GM12878 (cell line): ENCODE results near the gene RBPJ. TPM values are rescaled to one million over a fixed set of nuclear protein-coding genes. Genes with fewer than 3 reads are reported as not detected.

Experiments
- ATAC-seq: fragments of 200-7000 bp; cut with Tn5 transposase; 3 replicates; pipeline ENCODE4 v1.9.1; 2020; ENCODE audit warnings: mild to moderate bottlenecking, moderate library complexity
- BruUV-seq: library from RNA; stranded (reverse); fragments of 400-500 nt; replicated peaks from 2 replicates; lab custom pipeline; 2021; lab: Mats Ljungman, UMichigan
- CTCF ChIA-PET: fragments of 300-600 bp; sonication (Branson Sonifier 250); formaldehyde crosslinking; extraction: SDS; loops from one replicate; lab custom pipeline; 2021; ENCODE audit warnings: inconsistent platforms; lab: Yijun Ruan, JAX
- POLR2A ChIA-PET: fragments of 350-600 bp; formaldehyde crosslinking; extraction: SDS; loops from one replicate; lab custom pipeline; 2021; ENCODE audit warnings: inconsistent platforms; lab: Charles Lee
- RAD21 ChIA-PET: fragments of 300-600 bp; sonication (Branson Sonifier 250); formaldehyde crosslinking; loops from one replicate; lab custom pipeline; 2023; ENCODE audit warnings: antibody characterized with exemption; ENCODE audit not compliant: unreplicated experiment; lab: Charles Lee
- SMC1A ChIA-PET: fragments of 300-600 bp; sonication (Branson Sonifier 250); formaldehyde crosslinking; loops from one replicate; lab custom pipeline; 2023; ENCODE audit not compliant: unreplicated experiment, uncharacterized antibody; lab: Charles Lee
- DNase-seq: peaks from one replicate; pipeline ENCODE4 v3.0.0-alpha.2; 2011; ENCODE audit warnings: low read depth, low spot score
- FAIRE-seq: peaks from 3 replicates; lab custom pipeline; 2011; peaks lifted over from hg19 to GRCh38; lab: Jason Lieb, UNC
- H2AFZ ChIP-seq: 2 replicates; pipeline ENCODE4 v1.6.0; 2011; ENCODE audit warnings: low read depth, low read length, control low read depth; ENCODE audit not compliant: control insufficient read depth
- H3K27ac ChIP-seq: 2 replicates; pipeline ENCODE4 v1.5.1; 2011; ENCODE audit warnings: control low read depth; ENCODE audit not compliant: control insufficient read depth, insufficient read depth
- H3K27me3 ChIP-seq, 2 experiments: replicated peaks in 1 of 2; 2 replicates each; pipeline versions ENCODE4 v1.6.0 to v1.6.1; 2011; ENCODE audit warnings: low read length in 1 of 2; ENCODE audit not compliant: control insufficient read depth in 2 of 2, insufficient read depth in 2 of 2
- H3K36me3 ChIP-seq, 2 experiments: 2 replicates each; pipeline ENCODE4 v1.5.1; 2011; ENCODE audit warnings: low read length in 1 of 2; ENCODE audit not compliant: control insufficient read depth in 2 of 2, insufficient read depth in 2 of 2
- H3K4me1 ChIP-seq: 2 replicates; pipeline ENCODE4 v1.6.1; 2011; ENCODE audit warnings: mild to moderate bottlenecking, low read length, moderate library complexity, mixed read lengths; ENCODE audit not compliant: control insufficient read depth, insufficient read depth
- H3K4me2 ChIP-seq: 2 replicates; pipeline ENCODE4 v1.6.0; 2011; ENCODE audit warnings: control low read depth; ENCODE audit not compliant: control insufficient read depth, insufficient read depth
- H3K4me3 ChIP-seq: fragments of 200-600 bp; sonication (generic); 2 replicates; pipeline ENCODE4 v1.5.1; 2016
- H3K79me2 ChIP-seq: 2 replicates; pipeline ENCODE4 v1.6.0; 2011; ENCODE audit warnings: low read length; ENCODE audit not compliant: control insufficient read depth, insufficient read depth
- H3K9ac ChIP-seq: 2 replicates; pipeline ENCODE4 v1.8.0; 2011; ENCODE audit warnings: low read length, control low read depth, mixed read lengths; ENCODE audit not compliant: control insufficient read depth, insufficient read depth
- H3K9me3 ChIP-seq: replicated peaks from 3 replicates; pipeline ENCODE4 v1.5.1; 2011; ENCODE audit warnings: mild to moderate bottlenecking, low read length; ENCODE audit not compliant: control insufficient read depth, insufficient read depth
- H4K20me1 ChIP-seq: 2 replicates; pipeline ENCODE4 v1.6.0; 2011; ENCODE audit not compliant: control insufficient read depth, insufficient read depth
- BCL11A ChIP-seq: IDR thresholded peaks from 2 replicates; pipeline ENCODE4 v1.6.1; 2011; ENCODE audit warnings: low read depth, low read length
- CREM ChIP-seq: IDR thresholded peaks from 2 replicates; pipeline ENCODE4 v1.6.1; 2014; ENCODE audit warnings: antibody characterized with exemption, low read depth
- HDAC2 ChIP-seq: fragments of 200-600 bp; sonication (generic); IDR thresholded peaks from 2 replicates; pipeline ENCODE4 v1.6.1; 2017
- MYC ChIP-seq: IDR thresholded peaks from 2 replicates; pipeline ENCODE4 v1.6.1; 2011; ENCODE audit warnings: mild to moderate bottlenecking, low read length, moderate library complexity, inconsistent platforms; ENCODE audit not compliant: insufficient read depth, insufficient replicate concordance, insufficient read length, severe bottlenecking
- NFYA ChIP-seq: IDR thresholded peaks from 2 replicates; pipeline ENCODE4 v1.6.1; 2011; ENCODE audit warnings: low read depth, mild to moderate bottlenecking, low read length, improper control_type of control experiment, borderline replicate concordance
- NRF1 ChIP-seq: conservative IDR thresholded peaks from 2 replicates; pipeline ENCODE4 v1.6.1; 2011; ENCODE audit warnings: mild to moderate bottlenecking, low read depth, low read length, improper control_type of control experiment
- PAX5 ChIP-seq: IDR thresholded peaks from 2 replicates; pipeline ENCODE4 v1.6.1; 2011; ENCODE audit warnings: low read depth, low read length, borderline replicate concordance
- RBBP5 ChIP-seq: fragments of 200-600 bp; sonication (generic); conservative IDR thresholded peaks from 2 replicates; pipeline ENCODE4 v1.6.1; 2016
- RFX5 ChIP-seq: IDR thresholded peaks from 2 replicates; pipeline ENCODE4 v1.6.1; 2011; ENCODE audit warnings: low read depth, low read length, improper control_type of control experiment
- RUNX3 ChIP-seq: IDR thresholded peaks from 2 replicates; pipeline ENCODE4 v1.6.1; 2012; ENCODE audit warnings: low read length, inconsistent platforms
- SPI1 ChIP-seq: IDR thresholded peaks from 2 replicates; pipeline ENCODE4 v1.6.1; 2011; ENCODE audit warnings: low read depth, mild to moderate bottlenecking, low read length, moderate library complexity, borderline replicate concordance; ENCODE audit not compliant: insufficient read depth
- YBX1 ChIP-seq: fragments of 450-650 bp; IDR thresholded peaks from 2 replicates; pipeline ENCODE4 v1.6.1; 2016; ENCODE audit warnings: antibody characterized with exemption
- WGBS: methylation state at CpG from one replicate; pipeline ENCODE4 v1.1.6; 2016; ENCODE audit warnings: low lambda C conversion rate; ENCODE audit not compliant: insufficient replicate concordance, insufficient coverage; ENCODE audit errors: missing lambda C conversion rate; 5-methylcytosine and 5-hydroxymethylcytosine counted together
- in situ Hi-C: fragments of 300-500 bp; cut with MboI; formaldehyde crosslinking; loops from 9 replicates; pipeline ENCODE4 v1.14.3; 2018; ENCODE audit warnings: mixed read lengths
- intact Hi-C: fragments of 100-400 bp; cut with micrococcal nuclease; formaldehyde crosslinking; loops from one replicate; pipeline ENCODE4 v1.14.2; 2022; ENCODE audit not compliant: unreplicated experiment
- polyA plus RNA-seq, 11 experiments: library from polyadenylated mRNA; depleted of rRNA in 4 of 11; unstranded in 6 of 11; stranded (reverse) in 5 of 11; fragments of >200 nt; fragmentation: Nextera tagmentation in 4 of 11; fragmentation: Illumina TruSeq in 1 of 11; extraction: Ambion mirVana in 4 of 11; extraction: Trizol in 1 of 11; gene quantifications; 1 replicate in 1 of 11; 2 replicates in 10 of 11; pipeline versions ENCODE4 v1.2.1 to v1.2.3, GENCODE V29; 2011 to 2016; ENCODE audit warnings: inconsistent platforms in 2 of 11, missing spikeins in 2 of 11, low read depth in 1 of 11
- total RNA-seq, 4 experiments: library from RNA; depleted of rRNA in 3 of 4; stranded (reverse); fragments of >200 nt in 3 of 4; fragmentation: Illumina TruSeq in 1 of 4; extraction: Trizol in 1 of 4; gene quantifications; 2 replicates each; pipeline versions ENCODE4 v1.2.1 to v1.2.3, GENCODE V29; 2013 to 2021
- TF ChIP-seq, protein P1 (sequence below): fragments of 450-650 bp; IDR thresholded peaks from 2 replicates; pipeline ENCODE4 v1.6.1; 2017; ENCODE audit warnings: mild to moderate bottlenecking

The RBPJ gene
- total and polyA plus RNA-seq, 10 of the 15 experiments (the other 5 are each of a cell fraction or from before 2014, with no cell fraction given), result 24.5 to 87.6 (median 41.6) TPM

DNA sequence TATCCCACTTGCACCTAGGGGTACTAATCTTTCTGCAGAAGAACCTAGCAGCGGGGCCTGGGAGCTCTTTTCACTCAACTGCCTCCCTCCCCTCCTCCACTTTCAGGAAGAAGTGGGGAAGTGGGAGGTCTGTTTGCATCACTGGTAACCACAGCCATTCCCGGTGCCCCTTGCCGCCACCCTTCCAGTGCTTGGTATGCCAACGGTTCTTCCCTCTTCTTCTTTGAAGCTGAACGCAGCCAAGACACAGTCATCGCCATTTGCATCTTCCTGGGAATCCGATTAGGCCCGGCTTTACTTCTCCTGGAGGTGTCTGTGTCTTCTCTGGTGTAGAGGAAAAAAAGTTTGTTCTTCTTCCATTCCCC, 47.2 kb upstream of the RBPJ start:
- Histone ChIP-seq H4K20me1 (no peaks in the 10 kb centered on the region), H3K27ac (no peak overlapping the region), H3K4me1 (peaks cover 5% of the 10 kb centered on the region), H3K9me3 (no peaks in the 10 kb centered on the region), H3K36me3 (no peaks in the 10 kb centered on the region), H3K27me3 (no peaks in the 10 kb centered on the region; a peak in 1 of 4 replicates), H2AFZ (peak overlapping the region; percentile 15; the same call in 1 of the 2 replicates), H3K9ac (no peak overlapping the region), H3K4me3 (no peak overlapping the region), H3K79me2 (no peaks in the 10 kb centered on the region), H3K4me2 (no peak overlapping the region)
- no peak for TF ChIP-seq NFYA
- TF ChIP-seq RBBP5, result no peak
- TF ChIP-seq, protein P1, sequence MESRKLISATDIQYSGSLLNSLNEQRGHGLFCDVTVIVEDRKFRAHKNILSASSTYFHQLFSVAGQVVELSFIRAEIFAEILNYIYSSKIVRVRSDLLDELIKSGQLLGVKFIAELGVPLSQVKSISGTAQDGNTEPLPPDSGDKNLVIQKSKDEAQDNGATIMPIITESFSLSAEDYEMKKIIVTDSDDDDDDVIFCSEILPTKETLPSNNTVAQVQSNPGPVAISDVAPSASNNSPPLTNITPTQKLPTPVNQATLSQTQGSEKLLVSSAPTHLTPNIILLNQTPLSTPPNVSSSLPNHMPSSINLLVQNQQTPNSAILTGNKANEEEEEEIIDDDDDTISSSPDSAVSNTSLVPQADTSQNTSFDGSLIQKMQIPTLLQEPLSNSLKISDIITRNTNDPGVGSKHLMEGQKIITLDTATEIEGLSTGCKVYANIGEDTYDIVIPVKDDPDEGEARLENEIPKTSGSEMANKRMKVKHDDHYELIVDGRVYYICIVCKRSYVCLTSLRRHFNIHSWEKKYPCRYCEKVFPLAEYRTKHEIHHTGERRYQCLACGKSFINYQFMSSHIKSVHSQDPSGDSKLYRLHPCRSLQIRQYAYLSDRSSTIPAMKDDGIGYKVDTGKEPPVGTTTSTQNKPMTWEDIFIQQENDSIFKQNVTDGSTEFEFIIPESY, result no peak
- TF ChIP-seq HDAC2, result no peak
- no peak for TF ChIP-seq CREM
- TF ChIP-seq MYC, result no peak
- 0 out of 2 replicates have a peak, but pooled peaks have one; percentile 12 for TF ChIP-seq SPI1
- TF ChIP-seq PAX5, result no peak
- TF ChIP-seq NRF1, result no peak
- peak; percentile 10; the same call in 1 of the 2 replicates for TF ChIP-seq RUNX3
- TF ChIP-seq BCL11A, result no peak
- TF ChIP-seq YBX1, result no peak
- no peak for TF ChIP-seq RFX5
- ChIA-PET SMC1A (interaction anchor here (0.8 to 1.3 kb wide), 2 partner anchors 23 to 80 kb away, joined by 3 read pairs; no protein-coding TSS in a partner anchor), RAD21 (interaction anchor here (1.1 kb wide), 1 partner anchor 187 kb away, joined by 3 read pairs; no protein-coding TSS in a partner anchor), POLR2A (interaction anchor here (0.6 kb wide), 1 partner anchor 42 kb away, joined by 3 read pairs; no protein-coding TSS in a partner anchor), CTCF (no interaction called here)
- DNase-seq (no peak), ATAC-seq (no peak), FAIRE-seq (no peak)
- intact Hi-C loops, result no loop called here
- 41% methylated on average over 8 of the region's 8 CpGs for WGBS
- in situ Hi-C loops, result no loop called here
- BruUV-seq, result no TSS peak
